Measurements from ENCODE around the gene NDUFA3. TPM values are rescaled to one million over a fixed set of nuclear protein-coding genes. Genes with fewer than 3 reads are reported as not detected.

Gene NDUFA3
- 19.7 and 24.4 TPM in 2 replicates for total RNA-seq (ENCODE audit: low replicate concordance)

GRCh38 chr19:54102421-54103169 is at the start of gene NDUFA3:
Gene NDUFA3, plus strand, starts transcription at chr19:54102855. Its CDS starts 24 bp downstream, at chr19:54102879.

GRCh38 chr19:54063350-54064116 is 39.1 kb upstream of the NDUFA3 start, which contains the start of gene VSTM1:
Gene VSTM1, minus strand, starts transcription at chr19:54063897. Its CDS starts 120 bp downstream, at chr19:54063777.

GRCh38 chr19:54081032-54081431 is 21.6 kb upstream of the NDUFA3 start, which contains the start of gene TARM1:
Gene TARM1, minus strand, starts transcription at chr19:54081365. Its CDS starts 25 bp downstream, at chr19:54081340.

GRCh38 chr19:54100561-54100960 is 2.1 kb upstream of the NDUFA3 start, which contains the start of gene OSCAR:
Gene OSCAR, minus strand, starts transcription at chr19:54100803. Its CDS starts 11 bp downstream, at chr19:54100792.

GRCh38 chr19:54115109-54116063 is 12.7 kb downstream of the NDUFA3 start, which contains the start of the genes PRPF31 and TFPT:
Gene PRPF31, plus strand, starts transcription at chr19:54115754. Its CDS starts 2,525 bp downstream, at chr19:54118279.
Gene TFPT, minus strand, starts transcription at chr19:54115657. Its CDS starts 388 bp downstream, at chr19:54115269.

GRCh38 chr19:54137699-54138488 is 35.2 kb downstream of the NDUFA3 start, which contains the start of gene CNOT3:
Gene CNOT3, plus strand, starts transcription at chr19:54137762. Its CDS starts 5,217 bp downstream, at chr19:54142979.

Other genes with a start within 250 kb of the NDUFA3 start
- 1.2 and 10.9 TPM in 2 replicates for gene MYADM, start 235.0 kb upstream of the NDUFA3 start, total RNA-seq (ENCODE audit: low replicate concordance)
- 0.23 TPM in 1 of 2 replicates, not detected in the other for gene PRKCG, start 220.7 kb upstream of the NDUFA3 start, total RNA-seq (ENCODE audit: low replicate concordance)
- gene CACNG7, start 193.6 kb upstream of the NDUFA3 start, total RNA-seq (ENCODE audit: low replicate concordance): 0.47 and 2.0 TPM in 2 replicates
- gene CACNG8, start 139.9 kb upstream of the NDUFA3 start, total RNA-seq (ENCODE audit: low replicate concordance): 0.23 and 3.0 TPM in 2 replicates
- 0.12 and 6.3 TPM in 2 replicates for gene CACNG6, start 111.2 kb upstream of the NDUFA3 start, total RNA-seq (ENCODE audit: low replicate concordance)
- gene VSTM1, start 39.0 kb upstream of the NDUFA3 start, total RNA-seq (ENCODE audit: low replicate concordance): not detected in 2 replicates
- gene TARM1, start 21.5 kb upstream of the NDUFA3 start, total RNA-seq (ENCODE audit: low replicate concordance): not detected in 2 replicates
- 0.12 and 1.2 TPM in 2 replicates for gene OSCAR, start 2.1 kb upstream of the NDUFA3 start, total RNA-seq (ENCODE audit: low replicate concordance)
- gene TFPT, start 12.8 kb downstream of the NDUFA3 start, total RNA-seq (ENCODE audit: low replicate concordance): 14.4 and 28.5 TPM in 2 replicates
- 62.4 and 62.5 TPM in 2 replicates for gene PRPF31, start 12.9 kb downstream of the NDUFA3 start, total RNA-seq (ENCODE audit: low replicate concordance)
- gene CNOT3, start 34.9 kb downstream of the NDUFA3 start, total RNA-seq (ENCODE audit: low replicate concordance): 9.1 and 10.5 TPM in 2 replicates
- gene LENG1, start 56.9 kb downstream of the NDUFA3 start, total RNA-seq (ENCODE audit: low replicate concordance): 2.3 and 6.5 TPM in 2 replicates
- gene TMC4, start 70.3 kb downstream of the NDUFA3 start, total RNA-seq (ENCODE audit: low replicate concordance): 0.15 TPM in 1 of 2 replicates, not detected in the other
- gene MBOAT7, start 86.7 kb downstream of the NDUFA3 start, total RNA-seq (ENCODE audit: low replicate concordance): 7.8 and 27.6 TPM in 2 replicates
- 14.4 and 56.0 TPM in 2 replicates for gene TSEN34, start 88.5 kb downstream of the NDUFA3 start, total RNA-seq (ENCODE audit: low replicate concordance)
- 975 and 2,995 TPM in 2 replicates for gene RPS9, start 98.0 kb downstream of the NDUFA3 start, total RNA-seq (ENCODE audit: low replicate concordance)
- not detected in 2 replicates for gene LILRB3, start 120.2 kb downstream of the NDUFA3 start, total RNA-seq (ENCODE audit: low replicate concordance)
- gene LILRA6, start 139.9 kb downstream of the NDUFA3 start, total RNA-seq (ENCODE audit: low replicate concordance): not detected in 2 replicates
- gene LILRB5, start 154.4 kb downstream of the NDUFA3 start, total RNA-seq (ENCODE audit: low replicate concordance): not detected in 2 replicates
- not detected in 2 replicates for gene LILRB2, start 178.3 kb downstream of the NDUFA3 start, total RNA-seq (ENCODE audit: low replicate concordance)
- gene LILRA5, start 210.3 kb downstream of the NDUFA3 start, total RNA-seq (ENCODE audit: low replicate concordance): not detected in 2 replicates
- gene LILRA4, start 236.3 kb downstream of the NDUFA3 start, total RNA-seq (ENCODE audit: low replicate concordance): not detected in 2 replicates